Measurements from ENCODE around the gene SLC45A1.

The SLC45A1 gene

GRCh38 chr1:8354038-8354437 is 36.1 kb downstream of the SLC45A1 start:
- Histone ChIP-seq H3K27ac (ENCODE audit: extremely low read depth, low read depth, low read length) (no peak overlapping the region), H3K4me1 (ENCODE audit: control insufficient read depth, insufficient read depth, low read length) (no peaks in the 10 kb centered on the region), H3K36me3 (ENCODE audit: control insufficient read depth in 2 of 2, insufficient read depth in 1 of 2, low read length in 2 of 2) (peaks cover 0 to 67% of the 10 kb centered on the region in 2 experiments; a peak in 2 of 3 replicates), H3K4me3 (ENCODE audit: low read depth, low read length) (no peak overlapping the region), H3K9me3 (ENCODE audit: control insufficient read depth, insufficient read depth, low read depth, low read length) (no peaks in the 10 kb centered on the region)
- POLR2A ChIA-PET = no interaction called here
- TF ChIP-seq SETDB1 (IDR thresholded peaks at IDR 0.05; ENCODE audit: insufficient read length, low read length) (no peak), KLF7 (tag by site-specific recombination; IDR thresholded peaks at IDR 0.05; ENCODE audit: borderline replicate concordance) (no peak), SCRT1 (tag by site-specific recombination; IDR thresholded peaks at IDR 0.05; ENCODE audit: borderline replicate concordance) (no peak)
- CTCF ChIA-PET = no interaction called here

GRCh38 chr1:8355439-8356255 is 37.7 kb downstream of the SLC45A1 start:
- TF ChIP-seq ZNF530 (tag by site-specific recombination; IDR thresholded peaks at IDR 0.05; ENCODE audit: low read depth) (no peak), ATF2 (tag by site-specific recombination; IDR thresholded peaks at IDR 0.05; ENCODE audit: low read depth) (no peak), ZNF791 (tag by site-specific recombination; IDR thresholded peaks at IDR 0.05) (no peak), EGR2 (tag by site-specific recombination; IDR thresholded peaks at IDR 0.05; ENCODE audit: low read depth) (no peak)
- ChIA-PET CTCF (no interaction called here), POLR2A (no interaction called here)
- Histone ChIP-seq H3K27ac (ENCODE audit: extremely low read depth, low read depth, low read length) (no peak overlapping the region), H3K4me3 (ENCODE audit: low read depth, low read length) (no peak overlapping the region), H3K9me3 (ENCODE audit: control insufficient read depth, insufficient read depth, low read depth, low read length) (no peaks in the 10 kb centered on the region), H3K36me3 (ENCODE audit: control insufficient read depth in 2 of 2, insufficient read depth in 1 of 2, low read length in 2 of 2) (peaks cover 0 to 81% of the 10 kb centered on the region in 2 experiments), H3K4me1 (ENCODE audit: control insufficient read depth, insufficient read depth, low read length) (no peaks in the 10 kb centered on the region)

GRCh38 chr1:8356256-8357209 is 38.6 kb downstream of the SLC45A1 start:
- CTCF ChIA-PET = no interaction called here
- peaks cover 0 to 90% of the 10 kb centered on the region in 2 experiments for H3K36me3 ChIP-seq (ENCODE audit: control insufficient read depth in 2 of 2, insufficient read depth in 1 of 2, low read length in 2 of 2)

More at GRCh38 chr1:8356256-8357209, 38.6 kb downstream of the SLC45A1 start:
- Histone ChIP-seq H3K4me3 (ENCODE audit: low read depth, low read length) (no peak overlapping the region), H3K27ac (ENCODE audit: extremely low read depth, low read depth, low read length) (no peak overlapping the region), H3K4me1 (ENCODE audit: control insufficient read depth, insufficient read depth, low read length) (no peaks in the 10 kb centered on the region), H3K9me3 (ENCODE audit: control insufficient read depth, insufficient read depth, low read depth, low read length) (no peaks in the 10 kb centered on the region)
- TF ChIP-seq HIC1 (tag by site-specific recombination; IDR thresholded peaks at IDR 0.05) (no peak), PBX3 (CRISPR knock-in tag; IDR thresholded peaks at IDR 0.05) (no peak), PRDM4 (tag by site-specific recombination; IDR thresholded peaks at IDR 0.05) (peak; percentile 52; the same call in 1 of the 2 replicates), ZFP69B (tag by site-specific recombination; IDR thresholded peaks at IDR 0.05) (no peak), KLF16 (tag by site-specific recombination; IDR thresholded peaks at IDR 0.05) (no peak), ZNF211 (tag by site-specific recombination; IDR thresholded peaks at IDR 0.05; ENCODE audit: low read depth) (no peak), ZNF692 (tag by site-specific recombination; IDR thresholded peaks at IDR 0.05) (no peak)
- POLR2A ChIA-PET = interaction anchor here (0.6 kb wide), 1 partner anchor 50 kb away, joined by 3 read pairs; no protein-coding TSS in a partner anchor

All from HEK293 (cell line).